Measurements from ENCODE around the gene CNNM4.

CNNM4 gene

DNA sequence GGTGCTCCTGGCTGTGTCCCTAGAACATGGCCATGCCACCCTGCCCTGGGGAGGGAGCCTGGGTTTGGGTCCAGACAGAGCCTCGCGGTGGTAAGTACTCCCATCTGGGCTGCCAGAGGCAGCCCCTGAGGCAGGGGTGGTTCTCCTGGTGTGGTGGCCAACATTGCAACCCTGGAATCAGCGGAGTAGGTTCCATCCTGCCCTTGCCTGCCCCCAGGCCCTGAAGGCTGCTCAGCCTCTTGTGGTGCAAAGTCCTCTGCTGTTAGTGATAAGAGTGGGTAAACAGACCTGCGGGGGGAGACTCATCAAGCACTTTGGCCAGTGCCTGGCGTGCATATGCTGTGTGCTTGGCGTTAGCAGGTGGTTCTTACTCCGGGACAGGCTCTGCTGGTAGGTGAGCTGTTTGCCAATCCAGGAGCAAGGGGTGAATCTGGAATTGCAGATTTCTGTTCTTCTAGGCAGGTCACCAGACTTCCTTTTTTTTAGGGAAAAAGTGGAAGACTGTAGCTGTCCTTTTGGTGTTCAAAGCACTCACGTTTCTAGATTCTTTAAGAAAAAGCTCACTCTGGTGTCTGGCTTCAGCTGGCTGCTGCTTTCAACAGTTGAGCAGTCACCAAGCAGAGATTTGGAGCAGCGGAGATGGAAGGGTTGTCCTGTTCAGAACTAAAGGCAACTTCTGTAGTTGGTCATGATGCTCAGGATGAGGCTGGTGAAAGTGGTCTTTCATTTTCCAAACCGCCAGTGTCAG, 58.6 kb downstream of the CNNM4 start (continued):
- TF ChIP-seq, protein P1, sequence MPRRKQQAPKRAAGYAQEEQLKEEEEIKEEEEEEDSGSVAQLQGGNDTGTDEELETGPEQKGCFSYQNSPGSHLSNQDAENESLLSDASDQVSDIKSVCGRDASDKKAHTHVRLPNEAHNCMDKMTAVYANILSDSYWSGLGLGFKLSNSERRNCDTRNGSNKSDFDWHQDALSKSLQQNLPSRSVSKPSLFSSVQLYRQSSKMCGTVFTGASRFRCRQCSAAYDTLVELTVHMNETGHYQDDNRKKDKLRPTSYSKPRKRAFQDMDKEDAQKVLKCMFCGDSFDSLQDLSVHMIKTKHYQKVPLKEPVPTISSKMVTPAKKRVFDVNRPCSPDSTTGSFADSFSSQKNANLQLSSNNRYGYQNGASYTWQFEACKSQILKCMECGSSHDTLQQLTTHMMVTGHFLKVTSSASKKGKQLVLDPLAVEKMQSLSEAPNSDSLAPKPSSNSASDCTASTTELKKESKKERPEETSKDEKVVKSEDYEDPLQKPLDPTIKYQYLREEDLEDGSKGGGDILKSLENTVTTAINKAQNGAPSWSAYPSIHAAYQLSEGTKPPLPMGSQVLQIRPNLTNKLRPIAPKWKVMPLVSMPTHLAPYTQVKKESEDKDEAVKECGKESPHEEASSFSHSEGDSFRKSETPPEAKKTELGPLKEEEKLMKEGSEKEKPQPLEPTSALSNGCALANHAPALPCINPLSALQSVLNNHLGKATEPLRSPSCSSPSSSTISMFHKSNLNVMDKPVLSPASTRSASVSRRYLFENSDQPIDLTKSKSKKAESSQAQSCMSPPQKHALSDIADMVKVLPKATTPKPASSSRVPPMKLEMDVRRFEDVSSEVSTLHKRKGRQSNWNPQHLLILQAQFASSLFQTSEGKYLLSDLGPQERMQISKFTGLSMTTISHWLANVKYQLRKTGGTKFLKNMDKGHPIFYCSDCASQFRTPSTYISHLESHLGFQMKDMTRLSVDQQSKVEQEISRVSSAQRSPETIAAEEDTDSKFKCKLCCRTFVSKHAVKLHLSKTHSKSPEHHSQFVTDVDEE (CRISPR knock-in tag; IDR thresholded peaks at IDR 0.05): no peak
- TF ChIP-seq ESRRG (CRISPR knock-in tag; IDR thresholded peaks at IDR 0.05): no peak
- no peak for TF ChIP-seq OSR1 (CRISPR knock-in tag; IDR thresholded peaks at IDR 0.05)
- no peak for TF ChIP-seq BACH2 (CRISPR knock-in tag; IDR thresholded peaks at IDR 0.05; ENCODE audit: borderline replicate concordance)
- TF ChIP-seq PPARA (CRISPR knock-in tag; IDR thresholded peaks at IDR 0.05; ENCODE audit: borderline replicate concordance): no peak
- TF ChIP-seq, protein P2, sequence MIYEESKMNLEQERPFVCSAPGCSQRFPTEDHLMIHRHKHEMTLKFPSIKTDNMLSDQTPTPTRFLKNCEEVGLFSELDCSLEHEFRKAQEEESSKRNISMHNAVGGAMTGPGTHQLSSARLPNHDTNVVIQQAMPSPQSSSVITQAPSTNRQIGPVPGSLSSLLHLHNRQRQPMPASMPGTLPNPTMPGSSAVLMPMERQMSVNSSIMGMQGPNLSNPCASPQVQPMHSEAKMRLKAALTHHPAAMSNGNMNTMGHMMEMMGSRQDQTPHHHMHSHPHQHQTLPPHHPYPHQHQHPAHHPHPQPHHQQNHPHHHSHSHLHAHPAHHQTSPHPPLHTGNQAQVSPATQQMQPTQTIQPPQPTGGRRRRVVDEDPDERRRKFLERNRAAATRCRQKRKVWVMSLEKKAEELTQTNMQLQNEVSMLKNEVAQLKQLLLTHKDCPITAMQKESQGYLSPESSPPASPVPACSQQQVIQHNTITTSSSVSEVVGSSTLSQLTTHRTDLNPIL (CRISPR knock-in tag; IDR thresholded peaks at IDR 0.05; ENCODE audit: low read depth): no peak
- no peak for TF ChIP-seq ZNF8 (CRISPR knock-in tag; IDR thresholded peaks at IDR 0.05)
- no peak for TF ChIP-seq ZFP30 (CRISPR knock-in tag; IDR thresholded peaks at IDR 0.05)
- no peak for TF ChIP-seq TCF4 (CRISPR knock-in tag; IDR thresholded peaks at IDR 0.05; ENCODE audit: borderline replicate concordance)

DNA sequence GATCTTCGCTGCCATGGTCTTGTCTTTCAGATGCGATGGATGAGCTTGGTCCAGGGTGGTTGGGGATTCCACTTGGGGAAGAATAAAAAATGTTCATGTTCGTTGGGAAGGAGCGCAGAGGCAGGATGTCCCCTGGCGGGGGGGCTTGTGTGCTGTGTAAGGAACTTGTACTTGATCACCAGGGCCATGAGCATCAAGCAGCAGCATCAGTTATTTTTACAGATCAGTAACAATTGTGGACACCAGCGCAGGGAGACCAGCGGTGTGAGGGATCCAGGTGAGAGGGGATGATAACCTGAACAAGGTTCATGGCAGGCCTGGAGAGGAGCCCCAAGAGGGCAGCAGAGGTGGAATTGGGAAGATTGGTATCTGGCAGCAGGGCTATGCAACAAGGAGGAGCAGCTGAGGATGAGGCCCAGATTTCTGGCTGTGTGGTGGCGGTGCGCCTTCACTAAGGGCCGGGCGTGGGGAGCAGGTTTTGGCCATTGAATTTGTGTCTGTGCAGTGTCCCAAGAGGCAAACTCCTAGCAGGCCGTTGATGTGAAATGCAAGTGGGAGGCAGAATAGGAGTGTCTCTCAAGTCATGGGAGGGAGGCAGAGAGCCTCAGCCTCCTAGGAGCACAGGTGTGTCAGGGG, 59.3 kb downstream of the CNNM4 start:
- ATAC-seq: no peak
- TF ChIP-seq, protein P1 (CRISPR knock-in tag; IDR thresholded peaks at IDR 0.05): no peak
- TF ChIP-seq ZC3H10 (CRISPR knock-in tag; IDR thresholded peaks at IDR 0.05): no peak
- TF ChIP-seq ARNTL (CRISPR knock-in tag; IDR thresholded peaks at IDR 0.05; ENCODE audit: borderline replicate concordance, low read depth): no peak
- no peak for TF ChIP-seq OSR1 (CRISPR knock-in tag; IDR thresholded peaks at IDR 0.05)
- no peak for TF ChIP-seq CSDC2 (CRISPR knock-in tag; IDR thresholded peaks at IDR 0.05)
- TF ChIP-seq, protein P3, sequence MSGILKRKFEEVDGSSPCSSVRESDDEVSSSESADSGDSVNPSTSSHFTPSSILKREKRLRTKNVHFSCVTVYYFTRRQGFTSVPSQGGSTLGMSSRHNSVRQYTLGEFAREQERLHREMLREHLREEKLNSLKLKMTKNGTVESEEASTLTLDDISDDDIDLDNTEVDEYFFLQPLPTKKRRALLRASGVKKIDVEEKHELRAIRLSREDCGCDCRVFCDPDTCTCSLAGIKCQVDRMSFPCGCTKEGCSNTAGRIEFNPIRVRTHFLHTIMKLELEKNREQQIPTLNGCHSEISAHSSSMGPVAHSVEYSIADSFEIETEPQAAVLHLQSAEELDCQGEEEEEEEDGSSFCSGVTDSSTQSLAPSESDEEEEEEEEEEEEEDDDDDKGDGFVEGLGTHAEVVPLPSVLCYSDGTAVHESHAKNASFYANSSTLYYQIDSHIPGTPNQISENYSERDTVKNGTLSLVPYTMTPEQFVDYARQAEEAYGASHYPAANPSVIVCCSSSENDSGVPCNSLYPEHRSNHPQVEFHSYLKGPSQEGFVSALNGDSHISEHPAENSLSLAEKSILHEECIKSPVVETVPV (CRISPR knock-in tag; IDR thresholded peaks at IDR 0.05): no peak
- no peak for TF ChIP-seq GLIS3 (CRISPR knock-in tag; IDR thresholded peaks at IDR 0.05)
- no peak for TF ChIP-seq TOX (CRISPR knock-in tag; IDR thresholded peaks at IDR 0.05; ENCODE audit: borderline replicate concordance)

DNA sequence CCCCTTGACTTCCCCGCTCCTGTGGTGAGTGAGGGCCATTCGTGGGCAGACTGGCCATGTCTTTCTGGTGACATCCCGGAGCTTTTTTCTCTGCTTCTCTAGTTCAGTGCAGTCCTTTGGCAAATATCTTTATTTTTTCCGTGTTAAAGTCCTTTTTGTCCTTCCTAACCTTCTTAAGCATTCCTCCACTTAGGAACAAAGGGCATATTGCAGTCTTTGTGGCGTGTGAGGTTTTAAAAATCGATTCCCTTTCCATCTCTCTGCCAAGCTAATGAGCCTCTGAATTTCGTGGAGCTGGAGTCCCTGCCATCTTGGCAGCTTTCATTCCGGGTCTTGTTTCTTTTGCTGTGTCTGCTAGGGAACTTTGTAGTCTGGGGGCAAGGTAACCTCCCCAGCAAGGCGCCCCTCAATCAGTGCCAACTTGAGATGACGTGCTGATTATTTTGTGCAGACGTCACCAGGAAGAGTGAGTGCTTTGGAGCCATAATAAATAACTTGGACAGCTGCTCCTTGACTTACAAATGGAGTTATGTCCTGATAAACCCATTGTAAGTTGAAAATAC, 60.5 kb downstream of the CNNM4 start:
- no peak for ATAC-seq
- no peak for TF ChIP-seq ZNF8 (CRISPR knock-in tag; IDR thresholded peaks at IDR 0.05)
- TF ChIP-seq ISL1 (CRISPR knock-in tag; IDR thresholded peaks at IDR 0.05): no peak
- TF ChIP-seq ZFP3 (CRISPR knock-in tag; IDR thresholded peaks at IDR 0.05): no peak
- no peak for TF ChIP-seq SNAI2 (CRISPR knock-in tag; IDR thresholded peaks at IDR 0.05)
- TF ChIP-seq RARB (CRISPR knock-in tag; IDR thresholded peaks at IDR 0.05): no peak
- TF ChIP-seq, protein P3 (CRISPR knock-in tag; IDR thresholded peaks at IDR 0.05): no peak
- TF ChIP-seq, protein P2 (CRISPR knock-in tag; IDR thresholded peaks at IDR 0.05; ENCODE audit: low read depth): no peak
- TF ChIP-seq OSR1 (CRISPR knock-in tag; IDR thresholded peaks at IDR 0.05): no peak
- no peak for TF ChIP-seq BACH2 (CRISPR knock-in tag; IDR thresholded peaks at IDR 0.05; ENCODE audit: borderline replicate concordance)
- no peak for TF ChIP-seq ARNTL (CRISPR knock-in tag; IDR thresholded peaks at IDR 0.05; ENCODE audit: borderline replicate concordance, low read depth)
- TF ChIP-seq ZNF565 (CRISPR knock-in tag; conservative IDR thresholded peaks at IDR 0.05; ENCODE audit: low read depth): no peak
- no peak for TF ChIP-seq GLIS3 (CRISPR knock-in tag; IDR thresholded peaks at IDR 0.05)
- no peak for TF ChIP-seq ZC3H10 (CRISPR knock-in tag; IDR thresholded peaks at IDR 0.05)
- no peak for TF ChIP-seq TOX (CRISPR knock-in tag; IDR thresholded peaks at IDR 0.05; ENCODE audit: borderline replicate concordance)
- TF ChIP-seq, protein P4, sequence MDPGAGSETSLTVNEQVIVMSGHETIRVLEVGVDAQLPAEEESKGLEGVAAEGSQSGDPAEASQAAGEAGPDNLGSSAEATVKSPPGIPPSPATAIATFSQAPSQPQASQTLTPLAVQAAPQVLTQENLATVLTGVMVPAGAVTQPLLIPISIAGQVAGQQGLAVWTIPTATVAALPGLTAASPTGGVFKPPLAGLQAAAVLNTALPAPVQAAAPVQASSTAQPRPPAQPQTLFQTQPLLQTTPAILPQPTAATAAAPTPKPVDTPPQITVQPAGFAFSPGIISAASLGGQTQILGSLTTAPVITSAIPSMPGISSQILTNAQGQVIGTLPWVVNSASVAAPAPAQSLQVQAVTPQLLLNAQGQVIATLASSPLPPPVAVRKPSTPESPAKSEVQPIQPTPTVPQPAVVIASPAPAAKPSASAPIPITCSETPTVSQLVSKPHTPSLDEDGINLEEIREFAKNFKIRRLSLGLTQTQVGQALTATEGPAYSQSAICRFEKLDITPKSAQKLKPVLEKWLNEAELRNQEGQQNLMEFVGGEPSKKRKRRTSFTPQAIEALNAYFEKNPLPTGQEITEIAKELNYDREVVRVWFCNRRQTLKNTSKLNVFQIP (CRISPR knock-in tag; IDR thresholded peaks at IDR 0.05; ENCODE audit: borderline replicate concordance, low read depth): no peak
- TF ChIP-seq ESRRG (CRISPR knock-in tag; IDR thresholded peaks at IDR 0.05): no peak

Data from SK-N-SH treated with all-trans-retinoic acid at 6 μM for 48 hours (cell line).